Endometrial microvascular endothelial cells (primary cell): ENCODE measurements around the gene ARID3A. TPM values are rescaled to one million over a fixed set of nuclear protein-coding genes. Genes with fewer than 3 reads are reported as not detected.

Experiments
- in situ Hi-C: cut with HindIII; loops from 2 replicates; pipeline ENCODE4 v1.10.0; 2017; ENCODE audit warnings: low sequenced_read_pairs, low pct_unique_long_range_greater_than_20kb; ENCODE audit errors: inconsistent ontology term
- total RNA-seq: library from RNA; depleted of rRNA; stranded (reverse); fragments of >200 nt; gene quantifications from one replicate; pipeline ENCODE4 v1.2.3, GENCODE V29; 2015; ENCODE audit errors: inconsistent ontology term

ARID3A gene
- total RNA-seq, 1 donor from 2014 or later, result 9.1 TPM

GRCh38 chr19:940591-941291 lies 14.9 kb downstream of the ARID3A start:
- in situ Hi-C loops, result no loop called here

GRCh38 chr19:941292-942132 lies 15.7 kb downstream of the ARID3A start:
- in situ Hi-C loops, result no loop called here

- in situ Hi-C loops, result no loop called here
Measured at GRCh38 chr19:942133-942645, 16.4 kb downstream of the ARID3A start.

- in situ Hi-C loops, result no loop called here
Measured at GRCh38 chr19:943551-944170, 17.8 kb downstream of the ARID3A start.

- in situ Hi-C loops, result no loop called here
Measured at GRCh38 chr19:944171-944567, 18.3 kb downstream of the ARID3A start.

GRCh38 chr19:944663-945241 lies 18.9 kb downstream of the ARID3A start:
- in situ Hi-C loops, result no loop called here

GRCh38 chr19:945401-946252 lies 19.8 kb downstream of the ARID3A start:
- in situ Hi-C loops, result no loop called here

GRCh38 chr19:947090-947706 lies 21.4 kb downstream of the ARID3A start:
- in situ Hi-C loops, result no loop called here

GRCh38 chr19:947707-948539 lies 22.1 kb downstream of the ARID3A start:
- in situ Hi-C loops, result no loop called here

- in situ Hi-C loops, result no loop called here
Measured at GRCh38 chr19:948842-949496, 23.1 kb downstream of the ARID3A start.

GRCh38 chr19:950352-951066 lies 24.7 kb downstream of the ARID3A start:
- in situ Hi-C loops, result no loop called here

- in situ Hi-C loops, result no loop called here
Measured at GRCh38 chr19:952049-952679, 26.3 kb downstream of the ARID3A start.

GRCh38 chr19:952680-953444 lies 27.0 kb downstream of the ARID3A start:
- in situ Hi-C loops, result no loop called here

GRCh38 chr19:953445-954271 lies 27.8 kb downstream of the ARID3A start:
- in situ Hi-C loops, result no loop called here
